ENCODE data around the gene ADIPOQ. TPM values are rescaled to one million over a fixed set of nuclear protein-coding genes. Genes with fewer than 3 reads are reported as not detected.
"Not testable (repeated sequence)": the region's sequence is repeated elsewhere in the genome, so short reads cannot be mapped to it uniquely, and the experiment has no call there.

Gene ADIPOQ
- total RNA-seq: under 1 TPM; 0.17 to 0.58 TPM

GRCh38 chr3:186842426-186843038 is at the start of gene ADIPOQ:
TSS of gene ADIPOQ (plus strand) at chr3:186842710. CDS start at chr3:186853059, 10,349 bp downstream.
- H3K4me1 ChIP-seq: no peaks in the 10 kb centered on the region
- intact Hi-C loops (cut with DNase I): no loop called here
- H3K27me3 ChIP-seq: no peaks in the 10 kb centered on the region
- no peak within 1 kb of the TSS for H3K4me3 ChIP-seq
- no peak for DNase-seq
- no peak for TF ChIP-seq CTCF (IDR thresholded peaks at IDR 0.05)
- no peak within 1 kb of the TSS for H3K27ac ChIP-seq
- no peaks in the 10 kb centered on the region for H3K36me3 ChIP-seq
- H3K9ac ChIP-seq (ENCODE audit: low read depth in 2 of 2, low read length in 2 of 2): no peak within 1 kb of the TSS
- H3K9me3 ChIP-seq: no peaks in the 10 kb centered on the region

GRCh38 chr3:186798239-186798874 is 44.2 kb upstream of the ADIPOQ start:
- no peaks in the 10 kb centered on the region for H3K27me3 ChIP-seq
- no peaks in the 10 kb centered on the region for H3K9me3 ChIP-seq
- no peak overlapping the region for H3K27ac ChIP-seq
- intact Hi-C loops (cut with DNase I): no loop called here
- H3K36me3 ChIP-seq: no peaks in the 10 kb centered on the region
- H3K9ac ChIP-seq (ENCODE audit: low read depth in 2 of 2, low read length in 2 of 2): no peak overlapping the region
- DNase-seq: no peak
- no peaks in the 10 kb centered on the region for H3K4me1 ChIP-seq
- no peak for TF ChIP-seq CTCF (IDR thresholded peaks at IDR 0.05)
- no peak overlapping the region for H3K4me3 ChIP-seq

DNA sequence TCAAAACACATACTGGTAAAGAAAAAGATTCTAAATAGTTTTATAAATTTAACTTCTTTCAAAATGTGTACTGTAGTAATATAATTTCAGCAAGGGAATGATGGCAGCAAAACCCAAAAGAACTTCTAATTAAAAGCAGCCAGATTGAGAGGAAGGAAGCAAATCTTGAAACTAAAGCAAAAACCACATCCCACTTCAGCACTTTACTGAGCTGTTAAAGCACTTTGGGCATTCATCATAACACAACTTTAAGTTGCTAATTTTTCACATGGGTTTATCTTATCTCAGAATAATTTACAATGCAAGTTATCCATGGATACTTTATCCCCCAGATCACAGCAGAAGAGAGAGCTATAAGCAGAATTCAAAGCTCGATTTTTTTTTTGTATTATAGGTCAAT is 42.2 kb upstream of the ADIPOQ start:
- Histone ChIP-seq H3K27me3 (no peaks in the 10 kb centered on the region), H3K9me3 (no peaks in the 10 kb centered on the region), H3K9ac (ENCODE audit: low read depth in 2 of 2, low read length in 2 of 2) (no peak overlapping the region), H3K4me3 (no peak overlapping the region), H3K4me1 (no peaks in the 10 kb centered on the region), H3K36me3 (no peaks in the 10 kb centered on the region), H3K27ac (no peak overlapping the region)
- no peak for DNase-seq
- intact Hi-C loops (cut with DNase I): no loop called here
- no peak for TF ChIP-seq CTCF (IDR thresholded peaks at IDR 0.05)

DNA sequence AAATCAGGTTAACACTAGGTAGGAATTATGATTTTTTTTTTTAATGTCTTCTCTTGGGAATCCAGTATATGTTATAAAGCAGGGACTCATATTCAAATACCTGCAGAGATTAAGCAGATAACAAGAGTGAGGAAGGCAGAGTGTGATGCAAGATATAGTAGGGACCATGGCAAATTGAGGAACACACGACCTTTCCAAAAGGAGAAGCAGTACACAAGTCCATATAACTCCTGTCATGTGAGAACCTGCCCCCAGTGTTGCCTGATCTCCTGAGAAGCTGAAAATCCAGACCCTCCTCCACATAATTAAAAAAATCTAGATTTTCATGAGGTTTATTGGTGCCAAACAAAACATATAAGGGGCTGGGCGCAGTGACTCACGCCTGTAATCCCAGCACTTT is 39.8 kb upstream of the ADIPOQ start:
- H3K27ac ChIP-seq: no peak overlapping the region
- no peaks in the 10 kb centered on the region for H3K36me3 ChIP-seq
- intact Hi-C loops (cut with DNase I): no loop called here
- no peak for TF ChIP-seq CTCF (IDR thresholded peaks at IDR 0.05)
- DNase-seq: no peak
- H3K27me3 ChIP-seq: no peaks in the 10 kb centered on the region
- no peak overlapping the region for H3K9ac ChIP-seq (ENCODE audit: low read depth in 2 of 2, low read length in 2 of 2)
- H3K4me3 ChIP-seq: no peak overlapping the region
- H3K9me3 ChIP-seq: no peaks in the 10 kb centered on the region
- peaks cover 7% of the 10 kb centered on the region for H3K4me1 ChIP-seq

DNA sequence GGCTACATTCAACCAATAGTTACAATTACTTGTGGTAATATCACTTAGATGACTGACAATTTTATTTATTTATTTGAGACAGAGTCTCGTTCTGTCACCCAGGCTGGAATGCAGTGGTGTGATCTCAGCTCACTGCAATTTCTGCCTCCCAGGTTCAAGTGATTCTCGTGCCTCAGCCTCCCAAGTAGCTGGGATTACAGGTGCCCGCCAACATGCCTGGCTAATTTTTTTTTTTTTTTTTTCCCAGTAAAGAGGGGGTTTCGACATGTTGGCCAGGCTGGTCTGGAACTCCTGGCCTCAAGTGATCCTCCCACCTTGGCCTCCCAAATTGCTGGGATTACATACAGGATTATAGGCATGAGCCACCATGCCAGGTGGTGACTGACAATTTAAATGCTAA is 39.1 kb upstream of the ADIPOQ start:
- H3K9ac ChIP-seq (ENCODE audit: low read depth in 2 of 2, low read length in 2 of 2); DNase-seq; intact Hi-C loops (cut with DNase I); H3K36me3 ChIP-seq; H3K4me1 ChIP-seq; H3K27ac ChIP-seq; H3K9me3 ChIP-seq; H3K27me3 ChIP-seq; H3K4me3 ChIP-seq: not testable (repeated sequence)
